IPS-11a (cell line): ENCODE measurements around the gene AAK1.
"Not testable (repeated sequence)": the region's sequence is repeated elsewhere in the genome, so short reads cannot be mapped to it uniquely, and the experiment has no call there.

Experiments
- H3K4me3 ChIP-seq: one replicate; pipeline ENCODE4 v1.5.1; 2013; ENCODE audit warnings: low read depth, low read length, control low read depth

AAK1 gene

DNA sequence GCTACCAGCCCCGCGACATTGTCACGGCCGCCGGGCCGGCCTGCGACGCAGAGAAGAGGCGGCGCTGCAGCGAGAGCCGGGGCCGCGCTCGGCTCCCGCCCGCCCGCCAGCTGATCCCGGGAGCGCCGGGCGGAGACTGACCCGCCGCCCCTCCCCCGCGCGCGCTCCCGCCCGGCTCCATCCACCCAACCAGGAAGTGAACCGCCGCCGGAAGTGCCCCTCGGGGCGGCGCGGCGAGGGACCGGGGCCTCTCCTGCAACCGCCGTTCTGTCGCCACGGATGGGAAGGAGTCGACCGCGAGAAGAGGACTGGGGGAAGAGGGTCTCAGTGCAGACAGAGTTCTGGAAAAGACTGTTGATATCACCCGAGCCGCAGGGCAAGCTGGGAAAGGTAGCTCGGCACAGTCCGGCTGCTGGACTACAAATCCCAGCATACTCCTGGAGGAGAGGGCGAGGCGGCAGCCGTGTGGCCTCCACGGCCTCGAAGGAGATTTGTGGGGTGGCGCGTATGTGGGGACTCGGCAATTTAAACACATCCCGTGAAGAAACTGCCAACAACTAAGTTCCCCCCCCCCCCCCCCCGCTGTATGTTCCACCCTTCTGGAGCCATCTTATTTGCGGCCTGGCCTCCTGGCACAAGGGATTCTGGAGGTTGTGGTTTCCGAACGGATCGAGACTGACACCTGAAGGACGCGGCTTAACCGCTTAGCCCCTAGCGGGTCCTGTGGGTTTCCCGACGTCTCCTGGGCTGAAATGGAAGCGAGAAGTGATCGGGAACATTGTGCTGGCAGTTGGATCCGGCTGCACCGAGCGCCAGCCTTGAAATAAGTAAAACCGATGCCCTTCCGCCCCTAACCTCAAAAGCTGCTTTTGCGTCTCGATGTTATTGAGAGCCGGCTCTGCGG lies at the start of gene AAK1:
AAK1 (minus strand) TSS at position 138 of the 904 bp plus-strand sequence. CDS start 699 bp downstream, outside the sequence.
- peak within 1 kb of the TSS; percentile 94 for H3K4me3 ChIP-seq

DNA sequence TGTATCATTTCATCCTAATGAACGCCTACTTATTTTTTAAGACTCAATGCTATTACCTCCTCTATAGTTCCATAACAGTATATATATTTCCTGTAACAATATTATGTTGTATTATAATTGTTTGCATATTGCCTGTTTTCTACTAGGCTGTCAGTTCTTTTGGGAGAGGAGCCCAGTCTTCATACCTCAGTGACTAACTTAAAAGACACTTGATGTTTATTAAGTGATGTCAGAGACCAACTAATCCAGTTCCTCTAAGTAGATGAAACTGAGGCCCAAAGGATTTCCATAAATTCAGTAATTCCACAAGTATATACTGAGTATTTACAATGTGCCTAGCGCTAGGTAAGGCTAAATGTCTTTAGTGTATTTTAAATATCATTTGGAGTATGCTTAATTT lies 48.9 kb upstream of the AAK1 start:
- H3K4me3 ChIP-seq = no peak overlapping the region

DNA sequence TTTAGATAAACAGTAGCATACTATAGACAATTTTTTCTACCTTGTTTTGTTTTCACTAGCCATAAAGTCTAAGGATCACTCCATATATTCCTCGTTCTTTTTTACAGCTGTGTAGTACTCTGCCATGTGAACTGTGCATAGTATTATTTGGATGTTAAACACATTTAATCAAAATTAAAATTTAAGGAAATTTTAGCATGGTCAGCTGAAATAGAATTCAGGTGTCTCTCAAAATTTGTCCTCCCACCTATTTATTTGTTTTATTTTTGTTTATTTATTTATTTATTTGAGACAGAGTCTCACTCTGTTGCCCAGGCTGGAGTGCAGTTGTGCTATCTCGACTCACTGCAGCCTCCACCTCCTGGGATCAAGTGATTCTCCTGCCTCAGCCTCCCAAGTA lies 46.4 kb upstream of the AAK1 start:
- H3K4me3 ChIP-seq = no peak overlapping the region

DNA sequence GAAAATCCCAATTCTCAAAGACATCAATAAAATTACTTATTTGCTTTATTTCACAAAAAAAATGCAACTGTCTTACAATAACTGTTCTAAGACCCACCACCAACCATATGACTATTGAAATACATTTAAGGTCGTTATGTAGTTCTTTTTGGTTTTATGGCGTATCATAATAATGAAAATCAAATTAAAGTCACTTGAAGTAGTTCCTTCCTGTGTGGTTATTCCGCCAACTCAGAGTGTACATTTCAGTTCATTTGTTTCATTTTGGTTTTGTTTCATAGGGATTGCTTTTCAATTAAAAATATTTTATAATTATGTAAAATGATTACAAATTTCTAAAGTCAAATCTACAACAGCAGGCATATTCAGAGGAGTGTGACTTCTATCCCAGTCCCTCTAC lies 45.9 kb upstream of the AAK1 start:
- no peak overlapping the region for H3K4me3 ChIP-seq

DNA sequence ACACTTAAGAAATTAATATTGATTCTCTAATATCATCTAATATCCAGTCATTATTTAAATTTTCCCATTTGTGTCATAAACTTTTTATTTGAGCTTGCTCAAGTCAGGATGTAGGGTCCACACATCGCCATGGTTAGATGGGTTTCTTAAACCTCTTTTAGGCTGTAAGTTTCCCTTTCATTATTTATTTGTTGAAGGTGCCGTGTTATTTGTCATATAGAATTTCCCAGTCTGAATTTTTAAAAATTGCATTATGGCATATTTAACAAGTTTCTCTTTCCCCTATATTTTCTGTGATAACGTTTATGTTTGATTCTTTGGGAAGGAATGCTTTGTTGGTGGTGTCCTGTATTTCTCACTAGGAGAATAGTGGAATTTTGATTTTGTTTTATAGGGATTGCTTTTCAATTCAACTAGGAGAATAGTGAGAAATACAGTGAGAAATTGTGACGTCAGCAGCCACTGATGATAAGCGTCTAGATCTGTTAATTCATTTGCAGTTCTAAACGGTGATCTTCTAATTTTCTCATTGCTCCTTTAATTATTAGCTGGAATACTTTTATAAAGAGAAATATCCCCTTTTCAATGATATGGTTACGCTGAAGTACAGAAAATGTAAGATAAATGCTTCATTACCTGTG lies 44.6 kb upstream of the AAK1 start:
- no peak overlapping the region for H3K4me3 ChIP-seq

DNA sequence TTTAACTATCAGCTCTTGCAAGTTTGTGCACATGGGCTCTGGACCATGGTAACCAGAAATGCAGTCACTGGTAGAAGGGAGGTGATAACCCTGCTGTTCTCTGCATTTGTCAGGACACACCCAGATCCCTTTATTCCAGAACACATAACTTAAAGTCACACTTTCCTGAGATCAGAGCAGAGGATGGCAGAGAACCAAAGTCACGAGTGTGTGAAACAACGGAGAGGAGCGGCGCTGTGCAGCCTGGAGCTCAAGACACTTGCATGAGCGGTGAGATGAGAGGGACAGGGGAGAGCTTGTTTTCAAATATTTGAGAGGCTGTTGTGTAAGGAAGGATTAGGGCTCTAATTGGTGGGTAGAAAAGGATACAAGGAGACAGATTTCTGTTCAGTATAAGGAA lies 43.3 kb upstream of the AAK1 start:
- no peak overlapping the region for H3K4me3 ChIP-seq

DNA sequence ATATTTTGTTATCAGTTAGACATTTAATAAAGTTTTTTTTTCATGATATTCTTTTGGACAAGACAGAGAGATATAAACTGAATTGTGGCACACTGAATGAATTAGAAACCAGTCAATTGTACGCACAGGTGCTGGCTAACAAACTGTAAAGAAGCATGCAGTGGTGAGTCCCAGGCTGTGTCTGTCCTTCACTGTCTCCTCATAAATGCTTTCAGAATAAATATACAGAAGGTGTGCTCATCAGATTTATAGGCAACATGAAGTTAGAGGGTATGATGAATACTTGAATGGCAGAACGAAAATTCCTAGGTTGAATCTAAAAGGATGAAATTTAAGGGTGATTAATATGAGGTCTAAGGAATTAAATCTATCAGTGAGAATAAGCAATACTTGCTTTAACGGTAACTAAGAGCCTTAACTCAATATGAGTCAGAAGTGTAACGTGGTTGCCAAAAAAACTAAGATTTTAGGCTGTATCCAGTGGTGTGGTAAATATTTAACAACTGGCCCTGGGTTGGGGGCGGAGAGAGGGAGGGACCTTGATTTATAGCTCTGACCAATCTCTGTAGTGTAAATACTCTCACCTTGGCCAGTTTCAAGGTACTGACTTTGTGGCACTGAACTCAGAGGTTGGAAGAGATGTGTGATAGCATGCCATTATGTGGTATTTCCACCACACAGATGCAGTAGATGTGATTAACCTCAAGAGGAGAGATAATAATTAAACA lies 41.9 kb upstream of the AAK1 start:
- H3K4me3 ChIP-seq = no peak overlapping the region

DNA sequence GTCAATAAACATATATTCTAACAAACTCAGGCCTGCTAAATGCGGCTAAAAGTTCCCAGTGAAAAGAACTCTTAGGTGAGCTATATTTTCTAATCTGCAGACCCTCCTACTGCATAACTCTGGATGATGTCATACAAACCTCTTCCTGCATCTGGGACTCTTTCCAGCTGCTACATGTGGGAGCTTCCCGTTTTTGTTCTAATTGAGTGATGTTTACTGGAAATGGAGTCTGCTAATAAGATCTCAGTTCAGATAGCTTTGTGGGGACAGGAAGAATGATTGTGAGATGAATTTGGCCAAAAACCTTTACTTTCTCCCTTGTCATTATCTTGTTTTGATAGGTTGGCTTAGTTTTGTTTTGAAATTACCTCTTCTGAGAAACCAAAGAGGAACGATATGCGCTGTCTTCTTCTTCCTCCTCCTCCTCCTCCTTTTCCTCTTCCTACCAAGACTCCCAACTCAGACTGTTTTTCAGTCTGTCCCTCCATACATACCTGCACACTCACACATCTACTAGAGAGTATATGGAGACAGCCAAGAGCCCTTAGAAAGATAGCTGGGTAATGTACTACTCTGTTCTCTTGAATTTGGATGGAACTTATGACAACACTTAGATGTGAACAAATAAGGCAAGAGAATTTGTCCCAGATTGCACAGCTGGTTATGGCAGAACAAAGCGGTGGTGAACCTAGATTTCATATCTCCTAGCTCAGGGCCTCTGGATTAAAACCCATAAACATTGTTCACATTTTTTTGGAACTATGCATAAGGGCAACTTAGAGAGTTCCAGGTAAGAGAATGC lies 39.8 kb upstream of the AAK1 start:
- no peak overlapping the region for H3K4me3 ChIP-seq

DNA sequence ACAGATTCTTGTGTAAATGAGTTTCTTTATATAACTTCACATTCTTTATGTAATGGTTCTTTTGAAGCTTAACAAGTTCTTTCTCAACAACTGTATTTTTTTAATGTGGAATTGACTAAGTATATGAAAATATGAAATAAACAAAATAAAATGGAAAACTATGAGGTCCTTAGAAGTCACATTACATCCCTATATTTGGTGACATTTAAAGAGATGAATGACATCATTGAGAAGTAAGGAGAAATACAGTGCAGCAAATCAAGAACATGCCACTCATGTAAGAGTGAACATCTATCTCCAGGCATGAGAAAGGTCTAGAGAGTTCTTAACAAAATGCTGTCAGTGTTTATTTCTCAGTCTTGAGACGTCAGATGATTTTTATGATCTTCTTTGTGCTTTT lies 39.0 kb upstream of the AAK1 start:
- H3K4me3 ChIP-seq = no peak overlapping the region

DNA sequence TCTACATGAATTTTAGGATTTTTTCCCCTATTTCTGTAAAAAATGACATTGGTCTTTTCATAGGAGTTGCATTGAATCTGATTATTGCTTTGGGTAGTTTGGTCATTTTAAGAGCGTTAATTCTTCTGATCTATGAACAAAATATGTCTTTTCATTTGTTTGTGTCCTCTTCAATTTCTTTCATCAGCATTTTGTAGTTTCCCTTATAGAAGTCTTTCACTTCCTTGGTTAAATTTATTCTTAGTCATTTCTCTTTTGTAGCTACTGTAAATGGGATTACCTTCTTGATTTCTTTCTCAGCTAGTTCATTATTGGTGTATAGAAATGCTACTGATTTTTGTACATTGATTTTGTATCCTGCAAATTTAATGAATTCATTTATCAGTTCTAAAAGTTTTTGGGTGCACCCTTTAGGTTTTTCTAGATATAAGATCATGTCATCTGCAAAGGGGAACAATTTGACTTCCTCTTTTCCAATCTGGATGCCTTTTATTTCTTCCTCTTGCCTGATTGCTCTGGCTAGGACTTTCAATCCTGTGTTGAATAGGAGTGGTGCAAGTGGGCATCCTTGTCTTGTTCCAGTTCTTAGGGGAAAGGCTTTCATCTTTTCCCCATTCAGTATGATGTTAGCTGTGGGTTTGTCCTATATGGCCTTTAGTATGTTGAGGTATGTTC lies 36.6 kb upstream of the AAK1 start:
- no peak overlapping the region for H3K4me3 ChIP-seq

DNA sequence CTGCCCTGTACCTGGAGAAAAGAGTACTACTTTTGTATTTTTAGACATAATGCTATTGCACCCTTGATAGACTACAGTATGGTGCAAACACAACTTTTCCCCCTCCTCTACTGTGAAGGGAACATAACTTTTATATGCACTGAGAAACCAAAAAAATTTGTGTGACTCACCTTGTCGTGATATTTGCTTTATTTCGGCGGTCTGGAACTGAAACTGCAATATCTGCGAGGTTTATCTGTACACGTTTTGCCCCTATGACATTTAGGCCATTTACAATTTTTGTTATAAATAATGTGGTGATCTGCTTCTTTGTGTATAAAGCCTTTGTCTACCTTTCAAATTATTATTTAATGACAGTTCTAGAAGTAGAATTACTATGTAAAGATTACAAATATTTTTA lies 34.4 kb upstream of the AAK1 start:
- H3K4me3 ChIP-seq = no peak overlapping the region

DNA sequence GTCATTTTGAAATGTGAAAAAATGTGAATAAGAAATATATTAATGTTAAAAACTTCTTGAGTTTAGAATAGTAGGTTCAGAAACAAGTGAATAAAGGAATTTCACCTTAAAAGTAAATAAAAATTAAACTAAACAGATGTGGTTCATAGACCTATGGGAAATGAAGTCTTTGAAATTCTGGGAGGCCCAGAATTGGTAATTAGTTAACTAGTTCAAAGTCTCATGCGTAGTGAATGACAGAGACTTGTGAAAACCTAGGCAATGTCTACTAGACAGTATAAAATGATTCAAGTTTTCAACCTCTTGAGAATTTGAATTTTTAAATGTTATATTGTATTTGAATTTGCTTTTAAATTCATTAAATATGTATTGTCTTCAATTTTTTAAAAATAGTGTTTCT lies 32.6 kb upstream of the AAK1 start:
- no peak overlapping the region for H3K4me3 ChIP-seq

DNA sequence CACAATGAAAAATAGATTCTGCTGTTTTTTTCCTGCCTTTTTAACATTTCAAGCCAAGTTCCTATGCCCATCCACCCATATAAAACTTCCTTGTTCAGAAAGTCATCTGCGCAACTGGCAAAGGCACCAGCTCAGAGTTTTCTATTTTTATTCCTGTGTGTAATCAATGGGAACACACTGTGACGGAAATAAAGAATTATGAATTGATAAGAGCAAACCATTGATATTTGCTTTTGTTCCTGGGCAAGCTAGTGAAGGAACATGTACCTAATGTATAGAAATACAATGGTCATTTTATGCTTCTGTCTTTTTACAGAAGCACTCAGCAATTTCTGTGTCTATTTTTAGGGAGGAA lies 30.8 kb upstream of the AAK1 start:
- no peak overlapping the region for H3K4me3 ChIP-seq

DNA sequence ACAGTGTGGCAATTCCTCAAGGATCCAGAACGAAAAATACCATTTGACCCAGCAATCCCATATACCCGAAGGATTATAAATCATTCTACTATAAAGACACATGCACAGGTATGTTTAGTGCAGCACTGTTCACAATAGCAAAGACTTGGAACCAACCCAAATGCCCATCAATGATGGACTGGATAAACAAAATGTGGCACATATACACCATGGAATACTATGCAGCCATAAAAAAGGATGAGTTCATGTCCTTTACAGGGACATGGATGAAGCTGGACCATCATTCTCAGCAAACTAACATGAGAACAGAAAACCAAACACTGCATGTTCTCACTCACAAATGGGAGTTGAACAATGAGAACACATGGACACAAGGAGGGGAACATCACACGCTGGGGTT lies 29.6 kb upstream of the AAK1 start:
- H3K4me3 ChIP-seq = not testable (repeated sequence)

DNA sequence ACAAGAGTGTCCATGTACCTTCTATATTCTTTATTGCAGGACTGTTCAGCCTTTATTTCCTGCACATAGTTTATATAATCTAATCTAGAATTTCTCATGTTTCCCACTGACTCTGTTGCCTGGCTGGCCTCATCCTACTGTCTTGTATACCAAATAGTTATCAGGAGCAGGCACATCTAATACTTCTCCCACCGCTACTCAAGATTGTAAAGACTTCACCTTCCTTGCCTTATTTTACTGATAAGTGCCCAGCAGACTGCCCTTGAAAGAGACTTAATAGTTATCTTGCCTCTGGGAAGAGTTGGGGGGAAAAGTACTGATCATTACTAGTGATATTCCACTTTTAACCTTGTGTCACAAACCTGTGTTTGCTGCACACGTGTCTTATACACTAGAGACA lies 26.1 kb upstream of the AAK1 start:
- H3K4me3 ChIP-seq = no peak overlapping the region

DNA sequence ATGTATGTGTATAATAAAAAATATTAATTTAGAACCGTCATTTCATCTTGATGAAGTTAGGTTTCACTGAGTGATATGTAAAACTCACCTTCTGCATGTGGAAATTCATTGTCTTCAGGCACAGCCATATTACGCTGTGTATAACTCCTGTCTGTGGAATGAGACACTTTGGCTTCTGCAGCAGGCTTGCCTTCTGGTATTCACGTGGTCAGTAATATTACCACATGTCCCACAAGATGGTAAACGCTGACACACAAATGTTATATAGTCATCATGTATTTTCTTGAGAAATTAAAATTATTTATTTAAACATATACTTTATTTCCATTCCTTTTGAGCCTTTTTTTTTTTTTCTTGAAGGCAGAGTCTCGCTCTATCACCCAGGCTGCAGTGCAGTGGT lies 25.1 kb upstream of the AAK1 start:
- no peak overlapping the region for H3K4me3 ChIP-seq

DNA sequence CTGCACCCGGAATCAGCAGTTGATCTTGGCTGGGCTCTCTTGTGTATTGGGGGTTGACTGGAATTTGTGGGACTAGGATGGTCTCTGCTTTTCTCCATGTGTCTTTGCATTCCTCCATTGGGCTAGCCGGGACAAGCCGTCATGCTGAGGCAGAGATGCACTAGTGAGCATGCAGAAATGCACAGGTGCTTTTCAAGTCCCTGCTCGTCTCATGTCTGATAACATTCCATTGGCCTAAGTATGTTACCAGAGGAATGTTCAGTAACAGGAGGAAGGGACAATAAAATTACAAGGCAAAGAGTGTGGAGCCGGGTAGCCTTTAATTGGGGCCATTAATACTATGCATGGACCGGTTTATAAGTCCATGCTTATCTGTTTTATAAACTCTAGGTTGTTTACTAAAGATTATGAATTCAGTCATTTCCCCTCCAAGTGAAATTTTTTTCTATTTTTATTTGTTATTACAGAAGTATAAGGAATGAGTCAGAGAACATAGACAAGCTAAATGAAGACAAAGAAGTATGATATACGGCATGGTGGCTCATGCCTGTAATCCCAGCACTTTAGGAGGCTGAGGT lies 24.4 kb upstream of the AAK1 start:
- no peak overlapping the region for H3K4me3 ChIP-seq

DNA sequence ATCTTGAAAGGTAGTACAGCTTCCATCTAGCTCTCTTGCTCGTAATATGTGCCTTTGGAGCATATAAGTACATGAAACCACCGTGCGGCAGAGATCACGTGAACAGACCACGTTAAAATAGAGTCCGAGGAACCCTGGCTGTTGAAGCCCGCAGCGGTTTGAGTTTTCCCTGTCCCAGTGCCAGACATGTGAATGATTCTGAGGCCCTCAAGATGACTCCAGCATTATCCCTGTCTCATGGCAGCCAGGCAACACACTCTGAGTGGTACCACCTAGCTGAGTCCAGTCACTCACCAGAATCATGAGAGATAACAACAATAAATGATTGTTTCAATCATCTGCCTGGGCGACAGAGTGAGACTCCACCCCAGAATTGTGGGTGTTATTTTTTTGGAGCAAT lies 21.6 kb upstream of the AAK1 start:
- no peak overlapping the region for H3K4me3 ChIP-seq

DNA sequence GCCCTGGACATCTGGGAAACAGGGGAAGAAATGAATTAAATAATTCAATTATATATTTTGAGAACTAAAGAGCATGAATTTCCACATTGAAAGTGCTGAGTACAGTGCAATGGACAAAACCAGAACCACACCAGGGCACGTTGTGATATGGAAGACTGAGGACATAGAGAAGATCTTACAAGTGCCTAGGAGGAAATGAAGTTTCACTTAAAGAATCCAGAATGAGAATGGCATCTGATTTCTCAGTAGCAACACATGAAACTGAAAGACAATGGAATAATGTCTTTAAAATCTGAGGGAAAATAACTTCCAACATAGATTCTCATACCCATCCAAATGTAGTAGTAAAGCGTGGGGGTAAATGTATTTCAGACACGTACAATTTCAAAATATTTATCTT lies 20.3 kb upstream of the AAK1 start:
- H3K4me3 ChIP-seq = no peak overlapping the region

DNA sequence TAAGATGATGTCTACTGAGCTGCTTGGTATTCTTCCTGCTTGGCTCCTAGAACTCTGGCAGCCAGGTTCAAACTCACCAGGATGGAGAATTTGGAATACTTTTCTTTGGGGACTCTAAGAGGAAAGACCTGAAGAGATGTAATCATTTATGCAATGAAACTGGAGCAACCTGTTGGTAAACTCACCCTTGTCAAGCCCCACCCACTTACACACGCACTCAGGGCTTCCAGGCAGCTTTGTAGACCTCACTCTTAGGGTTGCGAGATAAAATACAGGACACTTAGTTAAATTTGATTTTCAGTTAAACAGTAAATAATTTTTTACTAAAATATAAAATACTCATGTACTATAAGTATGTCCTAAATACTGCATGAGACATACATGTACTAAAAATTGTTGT lies 19.0 kb upstream of the AAK1 start:
- H3K4me3 ChIP-seq = not testable (repeated sequence)
